ENCODE data around the gene TJP1.

The TJP1 gene

GRCh38 chr15:29651476-29652233, 170.6 kb downstream of the TJP1 start:
- no peak for DNase-seq

All from NCI-H1436 (cell line).